K562 (cell line): Measurements from ENCODE around the gene SLC9B1. TPM values are rescaled to one million over a fixed set of nuclear protein-coding genes. Genes with fewer than 3 reads are reported as not detected.
"Not testable (repeated sequence)": the region's sequence is repeated elsewhere in the genome, so short reads cannot be mapped to it uniquely, and the experiment has no call there.

Source experiments
- ATAC-seq: fragments of 200-7000 bp; cut with Tn5 transposase; 3 replicates; pipeline ENCODE4 v1.9.1; 2020; ENCODE audit warnings: moderate library complexity
- BruUV-seq: library from RNA; stranded (reverse); fragments of 400-500 nt; replicated peaks from 2 replicates; lab custom pipeline; 2021; lab: Mats Ljungman, UMichigan
- CTCF ChIA-PET: fragments of 300-600 bp; formaldehyde crosslinking; extraction: SDS; loops from one replicate; lab custom pipeline; 2021; ENCODE audit warnings: low intra/inter-chr PET ratio; lab: Yijun Ruan, JAX
- POLR2A ChIA-PET: fragments of 300-600, 350-650 bp; sonication (Branson Sonifier 250); formaldehyde crosslinking; extraction: SDS; loops from one replicate; lab custom pipeline; 2021; ENCODE audit warnings: antibody characterized with exemption, inconsistent platforms; lab: Yijun Ruan, JAX
- DNase-seq, 4 experiments: peaks; one replicate each; pipeline versions ENCODE4 v3.0.0 to v3.0.0-alpha.2; 2011 to 2018; ENCODE audit warnings: low spot score in 3 of 4, mixed read lengths in 3 of 4; ENCODE audit errors: extremely low read depth in 1 of 4
- FAIRE-seq: peaks from 2 replicates; lab custom pipeline; 2011; peaks lifted over from hg19 to GRCh38; lab: Jason Lieb, UNC
- H2AFZ ChIP-seq: 2 replicates; pipeline ENCODE4 v1.6.0; 2011; ENCODE audit warnings: low read depth, low read length, control low read depth, inconsistent platforms
- H3K27ac ChIP-seq: fragments of 200-600 bp; 3 replicates; pipeline ENCODE4 v1.8.0; 2011; ENCODE audit warnings: low read depth, mild to moderate bottlenecking, control low read depth, inconsistent platforms, low read length, moderate library complexity, mixed read lengths; ENCODE audit errors: extremely low read depth
- H3K27me3 ChIP-seq, 2 experiments: fragments of 300-600 bp in 1 of 2; 2 replicates in 1 of 2; 3 replicates in 1 of 2; pipeline versions ENCODE4 v1.6.0 to v1.8.0; 2011; ENCODE audit warnings: inconsistent platforms in 2 of 2, low read length in 2 of 2, mild to moderate bottlenecking in 1 of 2, mixed read lengths in 1 of 2, moderate library complexity in 1 of 2; ENCODE audit not compliant: control insufficient read depth in 2 of 2, insufficient read depth in 2 of 2
- H3K36me3 ChIP-seq: fragments of 300-600 bp; 3 replicates; pipeline ENCODE4 v1.8.0; 2011; ENCODE audit warnings: mild to moderate bottlenecking, low read length, inconsistent platforms; ENCODE audit not compliant: control insufficient read depth, insufficient read depth
- H3K4me1 ChIP-seq, 2 experiments: fragments of 200-600 bp in 1 of 2; replicated peaks in 1 of 2; 2 replicates in 1 of 2; 3 replicates in 1 of 2; pipeline versions ENCODE4 v1.5.1 to v1.8.0; 2011; ENCODE audit warnings: inconsistent platforms in 2 of 2, low read length in 2 of 2, mild to moderate bottlenecking in 1 of 2, mixed read lengths in 1 of 2, moderate library complexity in 1 of 2; ENCODE audit not compliant: control insufficient read depth in 2 of 2, insufficient read depth in 2 of 2
- H3K4me2 ChIP-seq: 2 replicates; pipeline ENCODE4 v1.6.1; 2011; ENCODE audit warnings: low read length, control low read depth, inconsistent platforms, mixed read lengths; ENCODE audit not compliant: insufficient read depth
- H3K4me3 ChIP-seq: fragments of 200-600 bp; sonication (generic), shearing (Covaris generic); 2 replicates; pipeline ENCODE4 v1.5.1; 2016; ENCODE audit warnings: control low read depth, inconsistent platforms
- H3K79me2 ChIP-seq: fragments of 200-600 bp; 3 replicates; pipeline ENCODE4 v1.8.0; 2011; ENCODE audit warnings: low read length, inconsistent platforms; ENCODE audit not compliant: control insufficient read depth, insufficient read depth
- H3K9ac ChIP-seq, 2 experiments: 2 replicates each; pipeline versions ENCODE4 v1.6.0 to v1.6.1; 2011; ENCODE audit warnings: low read depth in 2 of 2, low read length in 2 of 2, control low read depth in 1 of 2, inconsistent platforms in 1 of 2, mild to moderate bottlenecking in 1 of 2, mixed read lengths in 1 of 2; ENCODE audit not compliant: insufficient read depth in 1 of 2
- H3K9me1 ChIP-seq: one replicate; pipeline ENCODE4 v1.6.0; 2011; ENCODE audit warnings: inconsistent platforms, mild to moderate bottlenecking, low read length, moderate library complexity; ENCODE audit not compliant: control insufficient read depth, insufficient read depth
- H3K9me3 ChIP-seq: replicated peaks from 2 replicates; pipeline ENCODE4 v1.5.1; 2011; ENCODE audit warnings: low read depth, low read length, inconsistent platforms; ENCODE audit not compliant: control insufficient read depth, insufficient read depth
- H4K20me1 ChIP-seq: replicated peaks from 2 replicates; pipeline ENCODE4 v1.6.1; 2011; ENCODE audit warnings: low read length, inconsistent platforms, mixed read lengths; ENCODE audit not compliant: control insufficient read depth, insufficient read depth
- ATF6 ChIP-seq: sonication (generic); formaldehyde crosslinking; IDR thresholded peaks from 2 replicates; pipeline ENCODE4 v1.4.0; 2020; ENCODE audit warnings: mild to moderate bottlenecking, missing genetic modification reagents
- CBX5 ChIP-seq: IDR thresholded peaks from 2 replicates; pipeline ENCODE4 v1.6.1; 2014; ENCODE audit warnings: low read depth, borderline replicate concordance
- ELK3 ChIP-seq: fragments of 450-650 bp; formaldehyde crosslinking; IDR thresholded peaks from 2 replicates; pipeline ENCODE4 v1.4.0; 2020; ENCODE audit warnings: mild to moderate bottlenecking
- GTF2F1 ChIP-seq: IDR thresholded peaks from 2 replicates; pipeline ENCODE4 v1.6.1; 2011; ENCODE audit warnings: low read depth, low read length, improper control_type of control experiment
- HDAC6 ChIP-seq: IDR thresholded peaks from 2 replicates; pipeline ENCODE4 v1.6.1; 2012; ENCODE audit warnings: low read depth, mild to moderate bottlenecking, control low read depth, inconsistent platforms, low read length, moderate library complexity
- L3MBTL2 ChIP-seq: fragments of 450-650 bp; IDR thresholded peaks from 2 replicates; pipeline ENCODE4 v1.6.1; 2016; ENCODE audit warnings: mild to moderate bottlenecking, moderate library complexity
- NR2C1 ChIP-seq, 2 experiments: fragments of 450-650 bp; IDR thresholded peaks; 2 replicates each; pipeline ENCODE4 v1.6.1; 2017; ENCODE audit warnings: mild to moderate bottlenecking in 2 of 2, antibody characterized with exemption in 1 of 2, inconsistent platforms in 1 of 2, missing compliant biosample characterization in 1 of 2, missing genetic modification characterization in 1 of 2
- SRSF1 ChIP-seq: fragments of 200-400 bp; formaldehyde crosslinking; IDR thresholded peaks from 2 replicates; pipeline ENCODE4 v1.6.1; 2017; ENCODE audit warnings: mild to moderate bottlenecking, low read depth, low read length, moderate library complexity
- WGBS: fragments of 100-300 bp; shearing (Covaris generic); methylation state at CpG from one replicate; pipeline ENCODE4 v1.1.6; 2016; ENCODE audit warnings: low coverage, mixed read lengths; ENCODE audit not compliant: insufficient coverage; ENCODE audit errors: missing lambda C conversion rate; 5-methylcytosine and 5-hydroxymethylcytosine counted together
- in situ Hi-C: fragments of 300-500 bp; cut with MboI; formaldehyde crosslinking; loops from 4 replicates; pipeline ENCODE4 v1.15.0; 2018; ENCODE audit warnings: inconsistent platforms, mixed read lengths
- intact Hi-C: fragments of 100-400 bp; cut with micrococcal nuclease; formaldehyde crosslinking; loops from 2 replicates; pipeline ENCODE4 v1.14.2; 2022
- polyA plus RNA-seq, 8 experiments: library from polyadenylated mRNA; depleted of rRNA in 4 of 8; stranded (reverse) in 5 of 8; unstranded in 3 of 8; fragments of >200 nt; fragmentation: Nextera tagmentation in 2 of 8; fragmentation: Illumina TruSeq in 1 of 8; extraction: Ambion mirVana in 2 of 8; extraction: Trizol in 1 of 8; gene quantifications; 2 replicates each; pipeline versions ENCODE4 v1.2.1 to v1.2.3, GENCODE V29; 2011 to 2014; ENCODE audit warnings: inconsistent platforms in 1 of 8, missing spikeins in 1 of 8
- total RNA-seq, 7 experiments: library from RNA; depleted of rRNA in 6 of 7; stranded (reverse); fragments of >200 nt in 6 of 7; fragmentation: Illumina TruSeq in 2 of 7; extraction: Trizol in 2 of 7; gene quantifications; 2 replicates each; pipeline versions ENCODE4 v1.2.1 to v1.2.3, GENCODE V29; 2011 to 2021; ENCODE audit warnings: low replicate concordance in 1 of 7

Gene SLC9B1
- total and polyA plus RNA-seq, 9 of the 15 experiments (the other 6 are each of a cell fraction or from before 2014, with no cell fraction given) = 0.21 to 1.3 (median 0.51) TPM

GRCh38 chr4:102945066-102945465 lies 74.4 kb downstream of the SLC9B1 start:
- no peaks in the 10 kb centered on the region for H3K4me1 ChIP-seq
- no peak overlapping the region for H3K27ac ChIP-seq
- H3K79me2 ChIP-seq = no peaks in the 10 kb centered on the region
- no peaks in the 10 kb centered on the region for H3K9me3 ChIP-seq
- intact Hi-C loops (no loop called here), in situ Hi-C loops (no loop called here)
- no peak for DNase-seq
- no TSS peak for BruUV-seq
- no peak overlapping the region for H3K4me3 ChIP-seq
- no peak overlapping the region for H2AFZ ChIP-seq
- 4% methylated on average over 3 of the region's 3 CpGs for WGBS
- ChIA-PET POLR2A (no interaction called here), CTCF (no interaction called here)
- TF ChIP-seq SRSF1 (no peak), ATF6 (CRISPR knock-in tag) (no peak), ELK3 (CRISPR knock-in tag) (no peak), HDAC6 (no peak), L3MBTL2 (no peak), CBX5 (no peak), GTF2F1 (no peak), NR2C1 (IDR thresholded peaks at IDR 0.05) (no peak), NR2C1 (tag; IDR thresholded peaks at IDR 0.05) (no peak)
- H3K9ac ChIP-seq = no peak overlapping the region
- H3K36me3 ChIP-seq = no peaks in the 10 kb centered on the region
- H4K20me1 ChIP-seq = no peaks in the 10 kb centered on the region
- no peaks in the 10 kb centered on the region for H3K27me3 ChIP-seq
- no peak overlapping the region for H3K4me2 ChIP-seq
- no peak for ATAC-seq
- no peak for FAIRE-seq
- H3K9me1 ChIP-seq = no peaks in the 10 kb centered on the region

GRCh38 chr4:102938063-102938462 lies 81.4 kb downstream of the SLC9B1 start:
- H3K4me2 ChIP-seq, intact Hi-C loops, H3K9me3 ChIP-seq, H3K27me3 ChIP-seq, H2AFZ ChIP-seq, DNase-seq, in situ Hi-C loops, H3K4me1 ChIP-seq, H3K9ac ChIP-seq, BruUV-seq, CTCF ChIA-PET, H3K79me2 ChIP-seq, FAIRE-seq, H3K9me1 ChIP-seq, H3K27ac ChIP-seq, POLR2A ChIA-PET, ATAC-seq, H3K36me3 ChIP-seq, H4K20me1 ChIP-seq, H3K4me3 ChIP-seq: not testable (repeated sequence)
- 3% methylated on average over 2 of the region's 2 CpGs for WGBS
